ENCODE results near the gene PAGR1.
"Not testable (repeated sequence)": the region's sequence is repeated elsewhere in the genome, so short reads cannot be mapped to it uniquely, and the experiment has no call there.

Gene PAGR1

GRCh38 chr16:29793153-29793552 is 22.8 kb upstream of the PAGR1 start:
- DNase-seq: not testable (repeated sequence)

- DNase-seq: no peak
These were observed 21.7 kb upstream of the PAGR1 start for GRCh38 chr16:29794231-29794710.

DNA sequence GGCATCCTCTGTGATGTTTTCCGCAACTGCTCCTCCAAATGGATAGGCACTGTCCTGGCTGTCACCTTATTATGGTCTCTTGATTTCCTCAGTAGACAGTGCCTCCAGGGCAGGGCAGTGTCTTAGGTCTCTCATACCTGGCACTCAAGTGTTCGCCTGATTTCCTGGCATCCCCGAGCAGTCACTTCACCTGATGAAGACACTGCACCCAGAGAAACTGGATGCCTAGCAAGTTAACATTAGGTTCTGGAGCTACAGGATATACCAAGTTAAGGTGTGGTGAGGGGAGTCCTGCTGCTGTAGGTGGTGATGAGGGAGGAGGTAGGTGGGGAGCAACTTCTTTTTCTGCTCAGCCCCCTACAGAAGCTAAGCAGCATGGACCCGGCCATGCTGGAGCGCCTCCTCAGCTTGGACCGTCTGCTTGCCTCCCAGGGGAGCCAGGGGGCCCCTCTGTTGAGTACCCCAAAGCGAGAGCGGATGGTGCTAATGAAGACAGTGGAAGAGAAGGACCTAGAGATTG is 13.5 kb upstream of the PAGR1 start:
- no peak for DNase-seq

GRCh38 chr16:29804020-29804419 is 11.9 kb upstream of the PAGR1 start:
- no peak for DNase-seq

- no peak for DNase-seq
These were observed 11.3 kb upstream of the PAGR1 start for GRCh38 chr16:29804455-29805231.

DNA sequence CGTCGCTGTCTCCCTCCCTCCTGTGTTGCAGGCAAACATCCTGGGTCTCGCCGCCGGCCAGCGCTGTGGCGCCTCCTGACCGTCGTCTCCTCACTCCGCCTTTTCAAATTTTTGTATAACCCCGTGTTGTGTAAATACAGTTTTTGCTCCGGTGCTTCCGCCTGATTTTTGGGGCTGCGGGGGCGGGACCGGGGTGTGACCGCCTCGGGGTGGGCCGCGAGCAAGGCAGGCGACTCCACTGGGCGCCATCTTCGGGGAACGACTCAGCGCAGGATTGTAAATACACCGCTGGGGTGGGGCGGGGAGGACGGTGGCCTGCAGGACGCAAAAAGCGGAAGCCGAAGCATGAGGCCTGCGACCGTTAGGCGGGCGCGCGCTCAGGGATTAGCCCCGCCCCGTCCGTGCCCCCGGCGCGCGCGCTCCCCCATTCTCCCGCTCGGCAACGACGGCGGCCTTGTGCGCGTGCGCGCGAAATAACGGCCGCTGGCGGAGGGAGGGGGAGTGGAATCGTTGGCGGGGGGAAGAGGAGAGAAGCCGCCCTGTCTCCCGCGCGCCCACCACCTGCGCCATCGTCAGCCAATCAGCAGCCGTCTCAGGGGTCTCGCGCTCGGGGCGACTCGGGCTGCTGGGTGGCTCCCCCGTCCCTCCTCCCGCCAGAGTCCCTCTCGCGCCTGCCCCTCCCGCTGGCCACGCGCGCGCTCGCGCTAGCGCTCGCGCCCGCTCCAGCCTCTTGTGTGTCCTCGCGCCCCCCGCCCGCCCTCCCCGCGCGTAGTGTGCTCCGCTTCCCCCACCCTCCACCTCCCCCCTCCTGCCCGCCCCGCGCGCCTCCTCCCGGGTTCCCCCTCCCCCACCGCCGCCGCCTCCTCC is 10.5 kb upstream of the PAGR1 start:
- peak; percentile 94 for DNase-seq

DNA sequence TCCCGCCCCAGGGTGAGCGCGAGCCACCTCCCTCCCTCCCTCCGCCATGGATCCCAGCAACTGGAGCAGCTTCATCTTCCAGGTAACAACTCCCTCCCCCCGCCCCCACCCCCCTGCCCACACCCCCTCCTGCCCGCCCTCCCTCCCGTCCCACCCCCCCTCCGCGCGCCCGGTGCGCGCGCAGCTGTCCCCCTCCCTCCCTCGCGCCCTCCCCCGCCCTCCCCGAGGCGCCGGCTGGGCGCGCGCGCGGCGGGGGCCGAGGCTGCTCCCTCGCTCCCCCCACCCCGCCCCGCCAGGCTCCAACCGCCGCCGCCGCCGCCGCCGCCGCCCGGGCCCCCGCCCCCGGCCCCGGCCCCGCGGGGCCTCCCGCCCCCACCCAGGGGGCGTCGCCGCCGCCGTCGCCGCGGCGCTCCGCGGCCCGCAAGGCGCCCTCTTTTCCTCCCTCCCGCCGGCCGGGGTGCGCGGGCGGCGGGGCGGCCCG is 9.8 kb upstream of the PAGR1 start, which contains the start of gene MAZ:
Gene MAZ (plus strand): TSS at position 431 of the 481 bp plus-strand sequence. CDS start 173 bp downstream, outside the sequence.
- DNase-seq: peak; percentile 79

- DNase-seq: peak; percentile 23
These were observed 9.1 kb upstream of the PAGR1 start for GRCh38 chr16:29806641-29807425.

- peak; percentile 82 for DNase-seq
These were observed 8.3 kb upstream of the PAGR1 start for GRCh38 chr16:29807426-29808218.

DNA sequence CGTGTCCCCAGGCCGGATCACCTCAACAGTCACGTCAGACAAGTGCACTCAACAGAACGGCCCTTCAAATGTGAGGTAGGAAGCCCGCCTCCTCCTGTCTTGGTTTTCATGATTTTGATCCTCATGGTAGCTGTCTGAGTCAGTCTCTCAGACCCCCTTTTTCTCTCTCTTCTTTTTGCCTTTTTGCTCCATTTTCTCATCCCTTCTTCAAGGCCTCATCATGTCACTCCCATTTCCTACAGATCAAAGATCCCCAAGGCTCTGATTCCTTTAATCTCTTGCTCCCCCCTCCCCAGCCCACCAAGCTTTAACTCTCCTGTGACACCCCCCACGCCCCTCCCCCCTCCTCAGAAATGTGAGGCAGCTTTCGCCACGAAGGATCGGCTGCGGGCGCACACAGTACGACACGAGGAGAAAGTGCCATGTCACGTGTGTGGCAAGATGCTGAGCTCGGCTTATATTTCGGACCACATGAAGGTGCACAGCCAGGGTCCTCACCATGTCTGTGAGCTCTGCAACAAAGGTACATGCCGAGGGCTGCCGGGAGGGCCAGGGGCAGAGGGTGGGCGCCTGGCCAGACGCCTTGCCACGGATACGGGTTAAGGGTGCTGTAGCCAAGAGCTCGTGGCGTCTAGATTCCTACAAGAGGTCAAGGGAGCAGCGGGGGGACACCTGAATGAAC is 7.6 kb upstream of the PAGR1 start:
- DNase-seq: no peak

DNA sequence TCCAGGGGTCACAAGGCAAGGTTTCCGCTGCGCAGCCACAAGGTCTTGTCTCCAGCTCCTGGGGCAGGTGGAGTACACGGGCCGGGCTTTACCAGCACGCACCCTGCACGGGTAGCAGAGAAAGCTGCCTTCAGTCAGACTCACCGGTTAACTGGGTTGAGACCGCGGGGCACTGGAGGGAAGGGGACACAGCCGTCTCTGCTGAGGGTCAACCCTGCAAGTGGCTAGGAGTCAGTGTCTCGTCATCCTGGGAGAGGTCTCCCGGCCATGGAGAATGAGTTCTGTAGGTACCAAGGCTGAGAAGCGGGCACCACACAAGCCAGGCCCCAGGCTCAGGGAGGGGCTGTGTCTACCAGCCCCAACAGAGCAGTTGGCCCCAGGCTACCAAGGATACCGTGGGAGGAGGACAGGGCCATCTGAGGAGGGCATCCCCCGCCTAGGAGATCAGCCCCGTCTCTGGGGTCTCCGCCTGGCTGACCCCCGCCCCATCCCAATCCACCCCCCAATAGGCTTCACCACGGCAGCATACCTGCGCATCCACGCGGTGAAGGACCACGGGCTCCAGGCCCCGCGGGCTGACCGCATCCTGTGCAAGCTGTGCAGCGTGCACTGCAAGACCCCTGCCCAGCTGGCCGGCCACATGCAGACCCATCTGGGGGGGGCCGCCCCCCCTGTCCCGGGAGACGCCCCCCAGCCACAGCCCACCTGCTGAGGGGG is 6.8 kb upstream of the PAGR1 start:
- no peak for DNase-seq

DNA sequence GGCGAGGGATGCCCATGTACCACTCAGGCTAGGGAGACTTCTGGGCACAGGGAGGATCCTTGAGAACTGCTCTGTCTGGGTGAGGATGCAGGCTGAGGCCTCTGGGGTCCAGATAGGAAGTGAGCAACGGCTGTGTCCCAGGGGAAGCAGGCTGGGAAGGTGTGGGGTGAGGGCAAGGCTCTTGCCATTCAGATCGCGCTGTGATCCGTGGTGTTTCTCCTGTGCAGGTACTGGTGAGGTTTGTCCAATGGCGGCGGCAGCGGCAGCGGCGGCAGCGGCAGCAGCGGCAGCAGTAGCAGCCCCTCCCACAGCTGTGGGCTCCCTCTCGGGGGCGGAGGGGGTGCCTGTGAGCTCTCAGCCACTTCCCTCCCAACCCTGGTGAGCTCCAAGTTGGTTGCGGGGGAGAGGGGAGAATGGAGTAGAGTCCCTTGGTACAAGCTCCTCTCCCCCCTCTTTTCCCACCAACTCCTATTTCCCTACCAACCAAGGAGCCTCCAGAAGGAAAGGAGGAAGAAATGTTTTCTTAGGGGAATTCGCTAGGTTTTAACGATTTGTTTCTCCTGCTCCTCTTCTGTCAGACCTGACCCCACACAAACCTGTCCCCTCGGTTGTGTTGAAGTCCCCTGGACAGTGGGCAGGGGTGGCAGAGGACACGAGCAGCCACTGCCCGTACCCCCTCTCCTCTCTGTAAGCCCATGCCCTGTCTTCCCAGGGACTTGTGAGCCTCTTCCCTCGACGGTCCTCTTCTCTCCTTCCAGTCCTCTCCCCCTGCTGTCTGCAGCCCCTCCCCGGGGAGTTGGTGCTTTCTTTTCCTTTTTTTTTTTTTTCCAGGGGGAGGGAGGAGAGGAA is 5.9 kb upstream of the PAGR1 start:
- no peak for DNase-seq

DNA sequence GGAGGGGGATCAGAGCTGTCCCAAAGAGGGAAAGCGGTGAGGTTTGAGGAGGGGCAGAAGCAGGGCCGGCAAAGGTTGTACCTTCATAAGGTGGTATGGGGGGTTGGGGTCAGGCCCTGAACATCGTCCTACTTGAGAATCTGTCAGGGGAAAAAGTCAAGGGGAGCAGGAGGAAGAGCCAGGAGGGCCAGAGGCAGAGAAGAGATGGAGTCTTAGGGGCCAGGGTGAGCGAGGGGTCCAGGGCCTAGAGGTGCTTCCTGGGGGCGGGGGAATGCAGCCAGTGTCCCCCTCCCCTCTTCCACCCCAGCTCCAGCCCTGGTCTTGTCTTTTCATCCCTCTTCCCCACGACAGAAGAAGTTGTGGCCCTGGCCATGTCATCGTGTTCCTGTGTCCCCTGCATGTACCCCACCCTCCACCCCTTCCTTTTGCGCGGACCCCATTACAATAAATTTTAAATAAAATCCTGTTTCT is 5.2 kb upstream of the PAGR1 start:
- no peak for DNase-seq

- no peak for DNase-seq
These were observed 4.6 kb upstream of the PAGR1 start for GRCh38 chr16:29811170-29811895.

- no peak for DNase-seq
These were observed 3.9 kb upstream of the PAGR1 start, which contains the start of gene PRRT2 for GRCh38 chr16:29811896-29812665. TSS of gene PRRT2 (plus strand) at chr16:29812193. CDS start at chr16:29813055, 862 bp downstream.

DNA sequence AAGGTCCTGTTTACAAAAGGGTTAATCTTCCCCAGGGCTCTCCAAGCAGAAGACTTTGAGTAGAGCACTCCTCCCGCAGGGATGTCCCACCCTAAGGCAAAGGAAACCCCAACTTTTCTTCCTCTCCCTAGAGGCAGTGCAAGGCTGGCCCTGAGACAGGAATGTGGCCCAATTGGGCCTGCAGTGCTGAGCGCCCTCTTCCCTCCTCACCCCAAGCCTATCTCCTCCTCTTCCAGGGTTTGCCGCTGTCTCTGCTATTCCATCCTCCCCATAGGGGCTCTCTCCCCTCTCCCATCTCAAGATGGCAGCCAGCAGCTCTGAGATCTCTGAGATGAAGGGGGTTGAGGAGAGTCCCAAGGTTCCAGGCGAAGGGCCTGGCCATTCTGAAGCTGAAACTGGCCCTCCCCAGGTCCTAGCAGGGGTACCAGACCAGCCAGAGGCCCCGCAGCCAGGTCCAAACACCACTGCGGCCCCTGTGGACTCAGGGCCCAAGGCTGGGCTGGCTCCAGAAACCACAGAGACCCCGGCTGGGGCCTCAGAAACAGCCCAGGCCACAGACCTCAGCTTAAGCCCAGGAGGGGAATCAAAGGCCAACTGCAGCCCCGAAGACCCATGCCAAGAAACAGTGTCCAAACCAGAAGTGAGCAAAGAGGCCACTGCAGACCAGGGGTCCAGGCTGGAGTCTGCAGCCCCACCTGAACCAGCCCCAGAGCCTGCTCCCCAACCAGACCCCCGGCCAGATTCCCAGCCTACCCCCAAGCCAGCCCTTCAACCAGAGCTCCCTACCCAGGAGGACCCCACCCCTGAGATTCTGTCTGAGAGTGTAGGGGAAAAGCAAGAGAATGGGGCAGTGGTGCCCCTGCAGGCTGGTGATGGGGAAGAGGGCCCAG is 3.0 kb upstream of the PAGR1 start:
- no peak for DNase-seq

Measured in GF-D8 (cell line).